ENCODE results near the gene C2CD3.

GRCh38 chr11:73972187-73972586 lies 198.6 kb downstream of the C2CD3 start:
- TF ChIP-seq EZH2 (IDR thresholded peaks at IDR 0.05; ENCODE audit: insufficient read depth, poor library complexity, severe bottlenecking), result no peak
- no peak for TF ChIP-seq EZH2phosphoT487 (IDR thresholded peaks at IDR 0.05; ENCODE audit: insufficient read depth, low read depth)
